Endometrial microvascular endothelial cells (primary cell): ENCODE data around the gene PHEX. TPM values are rescaled to one million over a fixed set of nuclear protein-coding genes. Genes with fewer than 3 reads are reported as not detected.

Source experiments
- in situ Hi-C: cut with HindIII; loops from 2 replicates; pipeline ENCODE4 v1.10.0; 2017; ENCODE audit warnings: low sequenced_read_pairs, low pct_unique_long_range_greater_than_20kb; ENCODE audit errors: inconsistent ontology term
- total RNA-seq: library from RNA; depleted of rRNA; stranded (reverse); fragments of >200 nt; gene quantifications from one replicate; pipeline ENCODE4 v1.2.3, GENCODE V29; 2015; ENCODE audit errors: inconsistent ontology term

PHEX gene
- total RNA-seq, result under 0.01 TPM

DNA sequence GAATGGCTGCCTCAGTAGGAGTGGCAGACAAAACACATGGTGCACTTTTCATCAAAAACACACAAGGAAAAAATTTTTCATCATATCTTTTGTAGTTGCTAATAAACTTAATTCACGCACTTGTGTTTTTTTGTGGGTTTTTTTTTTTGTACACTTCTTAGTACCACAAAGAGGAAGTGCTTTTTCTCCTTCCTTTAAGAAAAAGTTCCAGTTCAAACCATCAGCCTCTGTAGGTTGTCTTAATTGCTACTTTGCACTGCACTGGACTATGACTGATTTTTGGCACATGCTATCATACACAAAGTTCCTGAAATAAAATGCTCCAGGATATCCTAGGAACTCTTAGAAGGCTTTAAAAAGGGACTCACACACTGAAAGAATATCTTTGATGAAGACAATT lies at the start of gene PHEX:
Gene PHEX (plus strand): TSS at position 242 of the 400 bp plus-strand sequence. CDS start 681 bp downstream, outside the sequence.
- in situ Hi-C loops, result no loop called here

DNA sequence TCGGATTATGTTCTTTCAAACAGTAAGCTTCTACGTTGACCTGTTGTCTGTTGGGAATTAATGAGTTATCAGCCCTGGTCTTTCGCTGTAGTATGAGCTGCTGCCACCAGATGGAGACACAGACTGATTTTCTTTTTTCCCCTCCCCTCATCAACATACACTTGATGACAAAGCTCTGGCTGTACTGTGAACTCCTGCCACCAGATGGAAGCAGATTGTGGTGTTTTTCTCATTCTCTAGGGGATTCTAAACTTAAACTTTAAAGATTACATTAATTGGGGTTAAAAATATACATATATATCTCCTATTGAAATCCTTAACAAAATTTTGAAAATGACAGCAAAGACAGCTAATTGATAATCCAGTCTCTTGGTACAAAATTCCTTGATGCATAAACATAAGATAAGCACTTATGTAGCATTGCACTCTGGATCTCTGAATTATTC lies 46.8 kb upstream of the PHEX start:
- in situ Hi-C loops, result no loop called here

DNA sequence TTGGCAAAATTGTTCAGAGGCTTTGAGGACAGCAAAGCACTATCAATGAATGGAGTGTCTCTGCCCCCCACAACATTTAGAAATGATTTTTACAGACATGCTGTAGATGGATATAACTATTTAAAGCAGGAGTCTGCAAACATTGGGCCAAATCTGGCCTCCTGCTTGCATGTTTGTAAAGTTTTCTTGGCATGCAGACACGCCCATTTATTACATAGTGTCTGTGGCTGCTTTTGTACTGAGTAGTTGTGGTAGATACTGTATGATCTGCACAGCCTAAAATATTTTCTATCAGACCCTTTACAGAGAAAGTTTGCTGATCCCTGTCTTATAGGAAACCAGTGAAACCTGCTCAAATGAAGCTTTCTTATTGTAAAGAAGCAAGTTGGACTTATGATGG lies 45.5 kb upstream of the PHEX start:
- in situ Hi-C loops, result no loop called here

DNA sequence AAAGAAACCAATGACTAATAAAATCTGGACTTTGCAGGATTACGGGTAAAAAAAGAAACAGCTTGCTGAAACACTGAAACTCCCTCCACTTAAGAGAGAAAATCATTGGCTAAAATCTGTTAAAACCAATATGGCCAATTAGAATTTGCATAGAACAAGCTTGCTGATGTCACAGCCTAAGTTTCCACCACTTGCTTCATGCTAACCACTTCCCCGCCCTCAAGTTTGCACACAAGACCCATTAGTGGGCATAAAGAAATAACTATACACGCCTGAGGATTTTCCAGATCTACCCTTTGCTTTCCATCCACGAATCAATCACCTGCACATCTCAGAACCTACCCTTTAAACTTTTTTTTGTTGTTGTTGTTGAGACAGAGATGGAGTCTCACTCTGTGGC lies 42.7 kb upstream of the PHEX start:
- in situ Hi-C loops, result no loop called here

DNA sequence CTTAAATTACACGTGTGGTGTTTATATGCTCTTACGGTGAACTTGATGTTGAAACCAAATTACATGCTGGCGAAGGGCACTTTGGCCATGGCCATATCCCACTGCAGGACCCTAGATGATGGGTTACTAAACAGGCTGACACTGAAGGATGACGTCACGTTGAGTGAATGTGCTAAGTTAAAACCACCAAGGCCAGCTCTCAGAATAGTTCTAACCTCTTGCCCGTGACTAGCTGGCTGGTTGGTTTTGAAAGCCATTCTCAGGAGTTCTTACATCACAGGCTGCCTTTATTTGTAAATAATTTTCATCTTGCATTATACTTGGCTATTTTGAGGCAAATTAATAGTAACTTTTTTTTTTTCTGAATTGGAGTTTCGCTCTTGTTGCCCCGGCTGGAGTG lies 41.3 kb upstream of the PHEX start:
- in situ Hi-C loops, result no loop called here

DNA sequence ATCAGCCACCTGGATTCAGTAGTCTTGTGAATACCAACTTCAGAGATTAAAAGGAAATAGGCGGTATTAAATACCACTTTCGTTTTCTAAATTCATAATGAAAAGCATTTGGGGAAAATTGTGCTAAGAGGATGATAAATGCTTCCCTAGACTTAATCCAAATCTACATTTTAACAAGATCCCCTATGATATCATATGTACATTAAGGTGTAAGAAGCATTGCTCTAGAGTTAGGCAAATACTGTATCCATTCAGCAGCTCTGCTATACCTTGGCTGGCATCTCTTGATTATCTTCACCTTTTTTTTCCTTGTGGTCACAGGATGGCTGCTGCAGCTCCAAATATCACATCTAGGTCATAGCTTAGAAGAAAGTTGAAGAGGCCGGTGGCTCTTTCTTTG lies 40.6 kb upstream of the PHEX start:
- in situ Hi-C loops, result no loop called here

DNA sequence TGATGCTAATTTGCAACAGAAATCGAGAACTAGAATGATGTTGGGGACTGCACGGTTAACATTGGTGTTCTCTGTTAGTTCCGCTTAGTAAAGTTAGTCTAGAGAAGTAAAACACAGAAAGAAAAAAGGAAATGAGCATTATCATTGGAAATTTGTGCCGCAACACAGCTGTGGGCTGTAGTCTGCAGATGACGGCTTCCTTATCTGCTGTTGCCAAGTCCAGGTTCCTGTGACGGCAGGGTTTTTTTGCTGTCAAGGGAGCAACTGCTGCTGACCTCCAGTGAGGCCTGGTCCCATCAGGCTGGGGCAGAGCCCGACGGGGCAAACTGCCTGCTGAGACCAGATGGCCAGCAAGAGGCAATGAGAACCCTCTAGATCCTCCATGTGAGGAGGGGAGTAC lies 38.9 kb upstream of the PHEX start:
- in situ Hi-C loops, result no loop called here

DNA sequence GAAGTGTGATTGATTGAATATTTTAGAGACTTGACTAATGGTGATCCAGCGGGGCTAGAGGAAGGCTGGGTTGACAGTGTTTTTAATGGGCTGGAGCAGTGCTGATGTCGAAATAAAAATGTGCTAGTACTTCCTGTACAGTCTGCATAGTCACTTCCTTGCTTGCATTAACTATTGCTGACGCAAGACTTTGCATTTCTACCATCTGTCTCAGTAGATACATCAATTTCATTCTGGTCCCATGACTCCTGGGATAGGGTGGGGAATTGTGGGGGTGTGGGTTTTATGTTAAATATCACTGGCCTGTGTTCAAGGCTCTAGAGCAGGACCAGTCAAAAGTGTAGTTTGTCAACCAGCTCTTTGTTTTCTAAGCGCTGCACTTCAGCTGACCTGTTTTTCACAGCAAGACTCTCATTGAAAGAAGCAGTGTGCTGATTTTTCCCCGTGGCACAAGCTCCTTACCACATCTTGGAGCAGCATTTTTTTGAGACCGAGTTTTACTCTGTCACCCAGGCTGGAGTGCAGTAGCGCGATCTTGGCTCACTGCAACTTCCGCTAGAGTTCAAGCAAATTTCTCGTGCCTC lies 35.2 kb upstream of the PHEX start:
- in situ Hi-C loops, result no loop called here

DNA sequence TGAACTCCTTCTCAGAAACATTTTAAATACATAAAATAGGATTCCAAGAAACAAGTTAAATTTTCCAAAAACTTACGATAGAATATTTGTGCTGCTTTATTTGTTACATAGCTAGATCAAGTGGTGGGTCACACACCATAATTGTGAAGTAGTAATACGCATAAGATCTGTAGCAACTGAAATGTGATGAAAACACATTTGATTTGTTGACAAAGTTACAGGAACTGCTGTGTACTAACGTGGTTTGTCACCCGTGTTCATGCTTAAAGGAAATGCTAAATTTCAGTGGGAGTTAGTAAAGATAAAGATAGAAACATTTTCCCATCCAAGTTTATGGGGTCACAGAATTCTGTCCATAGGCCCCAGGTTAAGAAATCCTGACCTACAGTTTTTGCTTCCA lies 34.1 kb upstream of the PHEX start:
- in situ Hi-C loops, result no loop called here

DNA sequence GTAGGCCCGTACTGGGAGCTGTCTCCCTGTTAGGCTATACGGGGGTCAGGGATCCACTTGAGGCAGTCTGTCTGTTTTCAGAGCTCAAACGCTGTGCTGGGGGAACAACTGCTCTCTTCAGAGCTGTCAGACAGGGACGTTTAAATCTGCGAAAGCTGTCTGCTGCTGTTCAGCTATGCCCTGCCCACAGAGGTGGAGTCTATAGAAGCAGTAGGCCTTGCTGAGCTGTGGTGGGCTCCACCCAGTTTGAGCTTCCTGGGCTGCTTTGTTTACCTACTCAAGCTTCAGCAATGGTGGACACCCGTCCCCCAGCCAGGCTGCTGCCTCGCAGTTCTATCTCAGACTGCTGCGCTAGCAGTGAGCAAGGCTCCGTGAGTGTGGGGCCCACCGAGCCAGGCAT lies 27.3 kb upstream of the PHEX start:
- in situ Hi-C loops, result no loop called here

DNA sequence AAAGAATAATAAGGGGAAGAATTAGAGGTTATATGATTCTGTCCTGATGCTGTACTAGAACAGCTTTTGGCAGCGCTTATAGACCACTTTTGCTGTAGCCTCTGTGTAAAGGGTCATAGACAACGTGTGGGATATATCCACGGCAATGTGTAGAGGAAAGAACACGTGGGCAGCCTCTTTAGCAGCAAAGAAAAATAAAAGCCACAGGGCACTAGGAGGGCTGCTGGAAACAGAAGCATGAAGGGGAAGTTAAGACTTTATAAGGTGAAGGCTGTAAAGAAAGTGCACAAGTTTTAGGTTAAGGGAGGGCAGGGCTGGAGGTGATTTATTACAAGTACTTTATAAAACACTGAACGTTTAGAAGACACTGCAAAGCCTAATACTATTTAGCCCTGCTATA lies 20.1 kb upstream of the PHEX start:
- in situ Hi-C loops, result no loop called here

DNA sequence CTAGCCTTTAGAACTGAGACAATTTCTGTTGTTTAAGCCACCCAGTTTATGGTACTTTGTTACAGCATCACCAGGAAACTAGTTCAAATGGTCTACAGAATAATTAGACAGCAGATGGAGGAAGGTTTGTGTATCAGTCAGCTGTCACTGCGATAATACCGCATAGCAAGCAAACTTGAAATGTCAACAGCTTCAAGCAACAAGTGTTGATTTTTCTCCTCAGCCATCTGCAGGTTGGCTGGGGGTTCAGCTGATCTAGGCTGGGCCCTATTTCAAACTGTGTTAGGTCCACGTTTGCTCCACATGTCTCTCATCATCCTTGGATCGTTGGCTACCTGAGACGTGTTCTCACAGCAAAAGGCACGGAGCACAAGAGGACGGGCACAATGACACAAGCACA lies 19.2 kb upstream of the PHEX start:
- in situ Hi-C loops, result no loop called here

DNA sequence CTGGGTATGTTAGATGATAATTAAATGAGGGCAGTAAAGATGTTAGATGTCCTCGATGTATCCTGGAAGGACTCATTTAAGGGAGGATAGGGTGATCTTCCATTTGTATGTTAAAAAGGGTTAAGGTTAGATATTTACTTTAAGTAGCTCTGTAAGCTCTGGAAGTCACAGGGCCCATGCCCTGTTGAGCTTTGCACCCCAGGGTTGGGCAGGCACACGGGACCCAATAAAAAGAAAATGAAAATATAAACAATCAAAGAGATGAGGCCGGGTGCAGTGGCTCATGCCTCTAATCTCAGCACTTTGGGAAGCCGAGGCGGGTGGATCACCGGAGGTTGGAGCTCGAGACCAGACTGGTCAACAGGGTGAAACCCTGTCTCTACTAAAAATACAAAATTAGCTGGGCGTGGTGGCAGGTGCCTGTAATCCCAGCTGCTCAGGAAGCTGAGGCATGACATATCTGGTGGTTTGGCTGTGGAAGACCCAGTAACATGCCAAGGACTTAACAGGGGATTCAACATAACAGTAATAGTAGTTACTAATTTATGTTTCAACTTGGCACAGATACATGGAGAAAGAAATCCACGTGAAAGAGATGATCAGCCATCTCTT lies 16.9 kb upstream of the PHEX start:
- in situ Hi-C loops, result no loop called here

DNA sequence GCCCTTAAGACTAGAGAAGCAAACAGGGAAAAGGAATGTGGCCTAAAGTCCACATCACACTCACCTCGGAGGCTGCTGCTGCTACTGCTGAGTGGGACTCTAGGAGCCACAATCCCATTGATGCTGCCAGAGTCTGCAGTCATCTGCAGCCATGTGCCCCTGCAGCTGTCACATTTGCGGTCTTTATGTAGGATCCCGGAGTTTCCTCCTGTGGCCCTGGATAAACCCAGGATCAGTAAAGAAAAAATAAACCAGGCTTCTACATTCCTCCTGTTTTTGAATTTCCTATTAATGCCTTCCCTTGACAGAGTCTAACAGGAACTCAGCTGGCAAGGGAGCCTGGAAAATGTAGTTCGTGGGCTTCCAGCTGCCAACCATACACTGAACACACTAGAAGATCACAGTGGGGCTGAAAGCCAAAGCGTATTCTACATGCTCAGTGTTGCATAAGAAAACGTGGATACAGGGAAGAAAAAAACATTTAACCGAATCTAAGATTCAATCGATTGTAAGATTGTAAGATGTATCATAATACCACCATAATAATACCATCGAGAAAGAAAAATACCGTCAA lies 10.3 kb upstream of the PHEX start:
- in situ Hi-C loops, result no loop called here

DNA sequence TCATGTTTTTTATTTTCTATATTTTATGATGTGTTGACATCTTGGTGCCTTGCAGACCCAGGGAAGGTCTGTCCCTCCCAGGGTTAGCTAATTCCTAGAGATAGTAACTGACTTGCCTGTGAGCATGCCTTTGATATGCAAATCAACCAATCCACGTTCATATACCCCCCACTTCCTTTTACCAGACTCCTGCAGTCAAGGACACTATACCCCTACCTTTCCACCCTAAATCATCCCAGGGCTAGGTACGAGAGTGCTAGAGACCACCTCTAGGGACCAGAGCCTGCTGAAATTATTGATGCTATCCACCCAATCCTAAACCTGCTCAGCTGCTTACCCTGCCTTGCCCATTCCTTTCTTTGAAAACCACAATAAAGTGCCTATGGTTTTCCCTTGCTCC lies 7.5 kb upstream of the PHEX start:
- in situ Hi-C loops, result no loop called here

DNA sequence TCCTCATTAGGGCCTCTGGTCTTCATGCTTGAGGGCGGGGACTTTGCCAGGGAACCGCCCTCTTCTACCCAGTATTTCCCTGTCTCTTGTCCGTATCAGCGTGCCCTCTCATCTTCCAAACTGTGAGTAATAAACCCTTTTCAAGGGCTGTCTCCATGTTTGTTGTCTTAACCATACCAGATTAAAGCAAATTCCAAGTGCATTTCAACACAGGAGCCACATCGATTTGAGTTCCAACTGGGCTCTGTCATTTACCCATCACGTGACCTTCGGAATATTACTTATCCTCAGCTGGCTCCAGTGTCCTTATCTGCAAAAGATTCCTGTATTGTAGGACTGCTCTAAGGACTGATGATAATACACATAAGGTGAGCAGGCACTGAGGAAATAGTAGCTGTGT lies 6.4 kb upstream of the PHEX start:
- in situ Hi-C loops, result no loop called here

DNA sequence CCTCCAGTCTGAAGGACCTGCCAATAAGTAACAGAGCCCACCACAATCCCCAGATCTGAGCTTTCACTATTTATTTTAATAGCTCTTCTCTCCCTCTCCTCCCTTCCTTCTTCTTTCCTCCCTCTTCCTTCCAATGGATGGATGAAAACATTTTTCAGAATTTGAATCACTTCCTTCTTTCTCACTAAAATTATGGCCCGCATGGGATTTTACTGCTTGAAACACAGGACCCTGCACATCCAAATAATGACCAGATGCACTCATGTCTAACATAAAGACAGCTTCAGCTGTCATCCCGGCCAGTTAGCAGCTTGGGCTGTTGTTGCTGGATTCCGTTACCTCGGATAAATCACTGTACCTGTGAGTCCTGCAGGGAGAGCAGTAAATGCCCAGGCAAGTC lies 5.4 kb upstream of the PHEX start:
- in situ Hi-C loops, result no loop called here

DNA sequence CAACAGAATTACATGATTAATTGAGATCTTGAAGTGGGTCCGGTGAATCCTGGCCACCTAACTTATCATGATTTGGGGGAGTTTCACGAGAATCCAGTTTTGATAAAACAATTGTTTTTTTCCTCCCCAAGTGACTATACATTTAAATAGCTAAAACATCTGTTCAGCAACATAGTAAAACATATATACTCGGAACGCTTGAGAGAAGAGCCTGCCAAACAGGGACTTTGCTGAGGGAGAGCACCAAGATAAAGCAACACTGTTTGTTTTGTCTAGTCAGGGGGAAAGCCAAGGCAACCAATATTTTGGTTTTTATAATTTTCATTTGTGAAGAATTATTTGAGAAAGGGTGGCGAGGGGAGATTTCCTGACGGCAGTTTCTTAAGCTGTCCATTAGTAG lies 381 bp downstream of the PHEX start:
- in situ Hi-C loops, result no loop called here

DNA sequence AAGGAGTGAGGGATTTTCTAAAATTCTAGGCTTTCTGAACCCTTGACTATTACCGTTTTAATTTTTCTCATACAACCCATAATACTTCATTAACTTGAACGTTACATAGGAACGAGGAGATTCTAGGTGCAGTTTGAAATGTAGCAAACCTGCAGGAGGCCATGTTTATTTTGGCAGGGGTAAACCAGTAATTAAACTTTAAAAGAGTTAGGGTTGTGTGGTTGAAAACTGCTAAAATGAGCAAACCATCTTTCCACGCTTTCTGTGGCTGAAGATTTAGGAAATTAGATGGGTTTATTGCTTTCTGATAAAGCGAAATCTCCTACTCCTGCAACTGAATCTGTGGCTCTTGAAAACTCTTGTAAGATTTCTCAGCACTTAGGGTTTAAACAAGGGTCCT lies 1.7 kb downstream of the PHEX start:
- in situ Hi-C loops, result no loop called here

DNA sequence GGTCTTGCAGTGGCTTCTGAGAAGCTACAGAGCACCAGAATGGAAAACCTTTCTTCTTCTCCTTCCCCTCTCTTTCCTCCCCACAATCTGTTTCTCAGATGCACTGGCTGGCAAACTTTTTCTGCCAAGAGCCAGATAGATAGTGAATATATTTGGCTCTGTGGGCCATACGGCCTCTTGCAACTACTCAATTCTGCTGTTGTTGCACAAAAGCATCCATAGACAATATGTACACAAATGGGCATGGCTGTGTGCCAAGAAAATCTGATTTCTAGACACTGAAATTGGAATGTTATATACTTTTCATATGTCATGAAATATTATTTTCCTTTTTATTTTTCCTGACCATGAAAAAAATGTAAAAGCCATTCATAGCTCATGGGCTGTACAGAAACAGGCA lies 3.1 kb downstream of the PHEX start:
- in situ Hi-C loops, result no loop called here

DNA sequence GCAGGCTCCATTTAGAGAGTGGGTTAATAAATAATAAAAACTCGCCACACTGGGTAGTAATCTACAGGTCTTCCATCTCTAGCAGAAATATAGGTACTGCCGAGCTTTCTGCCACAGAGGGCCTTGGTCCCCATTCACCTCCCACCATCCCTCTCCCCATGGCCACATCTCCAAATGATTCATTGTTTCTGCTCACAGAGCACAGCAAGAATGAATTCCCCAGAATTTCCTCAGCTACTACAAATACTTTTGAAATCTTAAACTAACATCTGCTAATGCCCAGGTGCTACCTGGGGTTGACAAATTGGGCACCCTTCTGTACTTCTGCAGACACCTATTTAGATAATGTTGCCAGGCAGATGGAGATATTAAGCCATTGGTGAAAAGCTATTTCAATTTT lies 5.1 kb downstream of the PHEX start:
- in situ Hi-C loops, result no loop called here
